Neural cell (in vitro differentiated cells): Measurements from ENCODE around the gene SEL1L2. TPM values are rescaled to one million over a fixed set of nuclear protein-coding genes. Genes with fewer than 3 reads are reported as not detected.
A peak's percentile ranks its signal among the peaks of the same experiment; 100 is the strongest.
"Not testable (repeated sequence)": the region's sequence is repeated elsewhere in the genome, so short reads cannot be mapped to it uniquely, and the experiment has no call there.

Experiments
- H2AFZ ChIP-seq: fragments of 200-600, 300-800 bp; sonication (generic), shearing (Covaris generic); 2 replicates; pipeline ENCODE4 v1.6.0; 2014; ENCODE audit warnings: low read depth, mild to moderate bottlenecking, antibody characterized with exemption, low read length, moderate library complexity
- H3F3A ChIP-seq: fragments of 200-600 bp; shearing (Covaris generic); 2 replicates; pipeline ENCODE4 v1.6.1; 2016; ENCODE audit warnings: mild to moderate bottlenecking, moderate library complexity, mixed read lengths, antibody characterized with exemption, low read length; ENCODE audit not compliant: insufficient read depth, poor library complexity, severe bottlenecking
- H3K27ac ChIP-seq: fragments of 200-600, 300-800 bp; sonication (generic), shearing (Covaris generic); 2 replicates; pipeline ENCODE4 v1.5.1; 2014; ENCODE audit warnings: mild to moderate bottlenecking, low read length, moderate library complexity
- H3K27me3 ChIP-seq: fragments of 300-800, 200-600 bp; sonication (generic), shearing (Covaris generic); 2 replicates; pipeline ENCODE4 v1.6.0; 2014; ENCODE audit warnings: mild to moderate bottlenecking, low read depth, low read length, moderate library complexity; ENCODE audit not compliant: insufficient read depth
- H3K36me3 ChIP-seq: fragments of 300-800, 200-600 bp; sonication (generic), shearing (Covaris generic); 2 replicates; pipeline ENCODE4 v1.5.1; 2014; ENCODE audit warnings: mild to moderate bottlenecking, antibody characterized with exemption, low read length, moderate library complexity; ENCODE audit not compliant: insufficient read depth
- H3K4me2 ChIP-seq: fragments of 300-800, 200-600 bp; sonication (generic), shearing (Covaris generic); 2 replicates; pipeline ENCODE4 v1.6.0; 2014; ENCODE audit warnings: mild to moderate bottlenecking, low read length
- H3K4me3 ChIP-seq: fragments of 300-800, 200-600 bp; sonication (generic), shearing (Covaris generic); 2 replicates; pipeline ENCODE4 v1.5.1; 2014; ENCODE audit warnings: mild to moderate bottlenecking, low read length, moderate library complexity
- H3K79me2 ChIP-seq: fragments of 200-600 bp; shearing (Covaris generic); replicated peaks from 2 replicates; pipeline ENCODE4 v1.6.0; 2014; ENCODE audit warnings: mild to moderate bottlenecking, low read length, moderate library complexity; ENCODE audit not compliant: insufficient read depth
- H3K9ac ChIP-seq: fragments of 300-800, 200-600 bp; sonication (generic), shearing (Covaris generic); 2 replicates; pipeline ENCODE4 v1.6.1; 2016; ENCODE audit warnings: mild to moderate bottlenecking, low read length, mixed read lengths
- H3K9me2 ChIP-seq: fragments of 200-600 bp; shearing (Covaris generic); 2 replicates; pipeline ENCODE4 v1.6.1; 2016; ENCODE audit warnings: mild to moderate bottlenecking, low read length, mixed read lengths; ENCODE audit not compliant: insufficient read depth
- H3K9me3 ChIP-seq: fragments of 200-600, 300-800 bp; sonication (generic), shearing (Covaris generic); 2 replicates; pipeline ENCODE4 v1.6.1; 2016; ENCODE audit warnings: mild to moderate bottlenecking, mixed run types, low read length, moderate library complexity, mixed read lengths
- H4K20me1 ChIP-seq: fragments of 200-600 bp; shearing (Covaris generic); 2 replicates; pipeline ENCODE4 v1.6.1; 2016; ENCODE audit warnings: mild to moderate bottlenecking, mixed run types; ENCODE audit not compliant: insufficient read depth
- EP300 ChIP-seq: fragments of 450-650 bp; conservative IDR thresholded peaks from 2 replicates; pipeline ENCODE4 v1.6.1; 2014; ENCODE audit warnings: antibody characterized with exemption, mild to moderate bottlenecking, moderate library complexity; ENCODE audit not compliant: poor library complexity, severe bottlenecking
- EZH2 ChIP-seq: fragments of 200-600, 300-800 bp; shearing (Covaris generic), sonication (generic); IDR thresholded peaks from 2 replicates; pipeline ENCODE4 v1.6.1; 2014; ENCODE audit warnings: antibody characterized with exemption, low read length, borderline replicate concordance, mild to moderate bottlenecking; ENCODE audit not compliant: insufficient read depth, poor library complexity, severe bottlenecking
- MXI1 ChIP-seq: fragments of 450-650 bp; conservative IDR thresholded peaks from 2 replicates; pipeline ENCODE4 v1.6.1; 2014; ENCODE audit warnings: antibody characterized with exemption, mild to moderate bottlenecking; ENCODE audit not compliant: poor library complexity, severe bottlenecking
- POLR2AphosphoS5 ChIP-seq: IDR thresholded peaks from 2 replicates; pipeline ENCODE4 v1.6.1; 2012
- RAD21 ChIP-seq: fragments of 450-650 bp; conservative IDR thresholded peaks from 2 replicates; pipeline ENCODE4 v1.6.1; 2014; ENCODE audit warnings: antibody characterized with exemption, mild to moderate bottlenecking, moderate library complexity
- REST ChIP-seq: IDR thresholded peaks from 2 replicates; pipeline ENCODE4 v1.6.1; 2012; ENCODE audit warnings: borderline replicate concordance
- SMC3 ChIP-seq: fragments of 450-650 bp; conservative IDR thresholded peaks from 2 replicates; pipeline ENCODE4 v1.6.1; 2014; ENCODE audit warnings: antibody characterized with exemption, mild to moderate bottlenecking, moderate library complexity; ENCODE audit not compliant: poor library complexity
- TAF1 ChIP-seq: IDR thresholded peaks from 2 replicates; pipeline ENCODE4 v1.6.1; 2012; ENCODE audit warnings: low read depth
- polyA plus RNA-seq: library from polyadenylated mRNA; depleted of rRNA; stranded (reverse); fragments of >200 nt; gene quantifications from 2 replicates; pipeline ENCODE4 v1.2.3, GENCODE V29; 2014
- TF ChIP-seq, protein P1 (sequence below): fragments of 450-650 bp; IDR thresholded peaks from 2 replicates; pipeline ENCODE4 v1.5.1; 2014; ENCODE audit warnings: antibody characterized with exemption, mild to moderate bottlenecking, moderate library complexity; ENCODE audit not compliant: poor library complexity, severe bottlenecking

The SEL1L2 gene
- polyA plus RNA-seq, 1 donor from 2014 or later: not detected

DNA sequence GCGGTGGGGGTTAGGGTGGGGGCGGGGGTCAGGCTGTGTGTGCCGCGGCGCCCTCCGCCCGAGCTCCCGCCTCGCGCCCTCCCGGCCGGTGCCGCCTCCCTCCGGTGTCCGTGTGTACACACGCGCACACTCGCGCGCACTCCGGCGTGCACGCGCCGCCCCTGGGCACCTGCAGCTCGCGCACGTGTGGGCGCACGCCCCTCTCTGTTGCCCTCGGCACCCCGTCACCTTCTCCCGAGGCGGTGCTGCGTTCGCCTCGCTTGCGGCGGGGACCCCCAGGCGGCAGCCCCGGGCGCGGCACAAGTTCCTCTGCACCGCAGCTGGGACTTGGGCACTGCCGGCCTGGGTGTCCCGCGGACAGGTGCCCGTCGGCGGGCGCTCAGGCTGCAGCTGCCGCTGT lies 5.4 kb upstream of the SEL1L2 start:
- Histone ChIP-seq H3K27ac (no peak overlapping the region), H3K4me3 (peak overlapping the region; percentile 82), H3F3A (no peaks in the 10 kb centered on the region), H3K79me2 (no peaks in the 10 kb centered on the region), H3K4me2 (peak overlapping the region; percentile 20), H3K9me3 (peaks cover 7% of the 10 kb centered on the region), H4K20me1 (no peaks in the 10 kb centered on the region), H3K9me2 (no peaks in the 10 kb centered on the region), H3K9ac (peak overlapping the region; percentile 55), H3K36me3 (no peaks in the 10 kb centered on the region), H2AFZ (peak overlapping the region; percentile 80), H3K27me3 (no peaks in the 10 kb centered on the region)
- TF ChIP-seq TAF1 (no peak), EZH2 (no peak), EP300 (no peak), POLR2AphosphoS5 (no peak), MXI1 (peak; percentile 95), RAD21 (peak; percentile 49), SMC3 (peak; percentile 42), REST (no peak)
- TF ChIP-seq, protein P1, sequence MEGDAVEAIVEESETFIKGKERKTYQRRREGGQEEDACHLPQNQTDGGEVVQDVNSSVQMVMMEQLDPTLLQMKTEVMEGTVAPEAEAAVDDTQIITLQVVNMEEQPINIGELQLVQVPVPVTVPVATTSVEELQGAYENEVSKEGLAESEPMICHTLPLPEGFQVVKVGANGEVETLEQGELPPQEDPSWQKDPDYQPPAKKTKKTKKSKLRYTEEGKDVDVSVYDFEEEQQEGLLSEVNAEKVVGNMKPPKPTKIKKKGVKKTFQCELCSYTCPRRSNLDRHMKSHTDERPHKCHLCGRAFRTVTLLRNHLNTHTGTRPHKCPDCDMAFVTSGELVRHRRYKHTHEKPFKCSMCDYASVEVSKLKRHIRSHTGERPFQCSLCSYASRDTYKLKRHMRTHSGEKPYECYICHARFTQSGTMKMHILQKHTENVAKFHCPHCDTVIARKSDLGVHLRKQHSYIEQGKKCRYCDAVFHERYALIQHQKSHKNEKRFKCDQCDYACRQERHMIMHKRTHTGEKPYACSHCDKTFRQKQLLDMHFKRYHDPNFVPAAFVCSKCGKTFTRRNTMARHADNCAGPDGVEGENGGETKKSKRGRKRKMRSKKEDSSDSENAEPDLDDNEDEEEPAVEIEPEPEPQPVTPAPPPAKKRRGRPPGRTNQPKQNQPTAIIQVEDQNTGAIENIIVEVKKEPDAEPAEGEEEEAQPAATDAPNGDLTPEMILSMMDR: peak; percentile 53

GRCh38 chr20:13995086-13995665 lies 4.8 kb upstream of the SEL1L2 start, which contains the start of gene MACROD2:
Gene MACROD2, plus strand, starts transcription at chr20:13995516.
- TF ChIP-seq REST: no peak
- peak; percentile 73 for TF ChIP-seq POLR2AphosphoS5
- TF ChIP-seq, protein P1: peak; percentile 35
- peak; percentile 17 for TF ChIP-seq MXI1
- no peak for TF ChIP-seq TAF1
- no peak for TF ChIP-seq EP300
- TF ChIP-seq RAD21: no peak
- TF ChIP-seq SMC3: no peak
- Histone ChIP-seq H3K9ac (peak within 1 kb of the TSS; percentile 55), H3K4me2 (peak within 1 kb of the TSS; percentile 21)

DNA sequence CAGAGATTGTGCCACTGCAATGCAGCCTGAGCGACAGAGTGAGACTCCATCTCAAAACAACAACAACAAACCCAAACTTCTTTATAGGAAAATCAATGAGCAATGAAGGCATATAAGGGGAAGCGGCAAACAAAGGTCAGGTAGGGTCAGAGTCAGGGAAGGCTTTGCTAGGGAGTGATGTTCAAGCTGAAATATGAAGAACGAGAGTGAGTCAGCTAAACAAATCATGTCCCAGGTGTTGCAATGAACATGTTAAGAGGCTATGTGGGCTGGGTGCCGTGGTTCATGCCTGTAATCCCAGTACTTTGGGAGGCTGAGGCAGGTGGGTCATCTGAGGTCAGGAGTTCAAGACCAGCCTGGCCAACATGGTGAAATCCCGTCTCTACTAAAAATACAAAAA lies 1.5 kb upstream of the SEL1L2 start:
- not testable (repeated sequence) for H3K36me3 ChIP-seq, H3K27me3 ChIP-seq, H3K79me2 ChIP-seq, H3F3A ChIP-seq, H3K27ac ChIP-seq, H3K4me2 ChIP-seq, H4K20me1 ChIP-seq, H3K9me2 ChIP-seq, H2AFZ ChIP-seq, H3K4me3 ChIP-seq, H3K9ac ChIP-seq, H3K9me3 ChIP-seq

More at GRCh38 chr20:13995086-13995665, 4.8 kb upstream of the SEL1L2 start, which contains the start of gene MACROD2:
- H3K4me3 ChIP-seq: peak within 1 kb of the TSS; percentile 82
- no peaks in the 10 kb centered on the region for H3K9me2 ChIP-seq
- peak within 1 kb of the TSS; percentile 80 for H2AFZ ChIP-seq
- H3K27ac ChIP-seq: peak within 1 kb of the TSS; percentile 54
- H3F3A ChIP-seq: no peaks in the 10 kb centered on the region
- peaks cover 7% of the 10 kb centered on the region for H3K9me3 ChIP-seq
- H3K36me3 ChIP-seq: no peaks in the 10 kb centered on the region
- no peaks in the 10 kb centered on the region for H3K27me3 ChIP-seq
- H3K79me2 ChIP-seq: no peaks in the 10 kb centered on the region
- H4K20me1 ChIP-seq: no peaks in the 10 kb centered on the region
